Panc1 (cell line): Measurements from ENCODE around the gene KAT8.

Experiments
- POLR2AphosphoS5 ChIP-seq: IDR thresholded peaks from 2 replicates; pipeline ENCODE4 v1.6.1; 2012; ENCODE audit warnings: mild to moderate bottlenecking, low read depth, low read length, moderate library complexity
- TCF7L2 ChIP-seq: IDR thresholded peaks from 2 replicates; pipeline ENCODE4 v1.6.1; 2011; ENCODE audit warnings: mild to moderate bottlenecking, low read depth, low read length, inconsistent platforms
- TF ChIP-seq, protein P1 (sequence below): fragments of 450-650 bp; IDR thresholded peaks from 2 replicates; pipeline ENCODE4 v1.5.1; 2017; ENCODE audit warnings: mild to moderate bottlenecking
- TF ChIP-seq, protein P2 (sequence below), 2 experiments: IDR thresholded peaks; 2 replicates each; pipeline ENCODE4 v1.6.1; 2011 to 2012; ENCODE audit warnings: low read depth in 2 of 2, control low read depth in 1 of 2, low read length in 1 of 2, mild to moderate bottlenecking in 1 of 2, moderate library complexity in 1 of 2; ENCODE audit not compliant: insufficient read depth in 1 of 2

DNA sequence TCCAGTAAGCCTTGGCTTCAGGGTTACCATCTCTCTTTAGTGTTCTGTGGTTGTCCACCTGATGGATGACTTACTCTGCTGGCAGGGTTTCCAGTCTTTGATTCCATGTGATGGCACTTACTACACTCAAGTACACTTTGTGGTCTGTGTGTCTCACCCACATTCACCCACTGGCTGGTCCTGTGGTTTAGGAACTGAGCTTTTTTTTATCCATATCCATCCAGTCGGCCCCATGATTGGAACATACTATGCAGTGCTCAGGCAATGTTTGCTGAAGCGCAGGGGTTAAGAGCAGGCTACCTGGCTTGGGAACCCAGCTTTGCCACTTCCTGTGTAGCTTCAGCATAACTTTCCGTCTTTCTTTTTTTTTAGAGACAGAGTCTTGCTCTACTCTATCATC lies 59.7 kb downstream of the KAT8 start:
- TF ChIP-seq, protein P1, sequence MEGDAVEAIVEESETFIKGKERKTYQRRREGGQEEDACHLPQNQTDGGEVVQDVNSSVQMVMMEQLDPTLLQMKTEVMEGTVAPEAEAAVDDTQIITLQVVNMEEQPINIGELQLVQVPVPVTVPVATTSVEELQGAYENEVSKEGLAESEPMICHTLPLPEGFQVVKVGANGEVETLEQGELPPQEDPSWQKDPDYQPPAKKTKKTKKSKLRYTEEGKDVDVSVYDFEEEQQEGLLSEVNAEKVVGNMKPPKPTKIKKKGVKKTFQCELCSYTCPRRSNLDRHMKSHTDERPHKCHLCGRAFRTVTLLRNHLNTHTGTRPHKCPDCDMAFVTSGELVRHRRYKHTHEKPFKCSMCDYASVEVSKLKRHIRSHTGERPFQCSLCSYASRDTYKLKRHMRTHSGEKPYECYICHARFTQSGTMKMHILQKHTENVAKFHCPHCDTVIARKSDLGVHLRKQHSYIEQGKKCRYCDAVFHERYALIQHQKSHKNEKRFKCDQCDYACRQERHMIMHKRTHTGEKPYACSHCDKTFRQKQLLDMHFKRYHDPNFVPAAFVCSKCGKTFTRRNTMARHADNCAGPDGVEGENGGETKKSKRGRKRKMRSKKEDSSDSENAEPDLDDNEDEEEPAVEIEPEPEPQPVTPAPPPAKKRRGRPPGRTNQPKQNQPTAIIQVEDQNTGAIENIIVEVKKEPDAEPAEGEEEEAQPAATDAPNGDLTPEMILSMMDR = no peak
- TF ChIP-seq POLR2AphosphoS5 (no peak), TCF7L2 (no peak)
- TF ChIP-seq, protein P2, sequence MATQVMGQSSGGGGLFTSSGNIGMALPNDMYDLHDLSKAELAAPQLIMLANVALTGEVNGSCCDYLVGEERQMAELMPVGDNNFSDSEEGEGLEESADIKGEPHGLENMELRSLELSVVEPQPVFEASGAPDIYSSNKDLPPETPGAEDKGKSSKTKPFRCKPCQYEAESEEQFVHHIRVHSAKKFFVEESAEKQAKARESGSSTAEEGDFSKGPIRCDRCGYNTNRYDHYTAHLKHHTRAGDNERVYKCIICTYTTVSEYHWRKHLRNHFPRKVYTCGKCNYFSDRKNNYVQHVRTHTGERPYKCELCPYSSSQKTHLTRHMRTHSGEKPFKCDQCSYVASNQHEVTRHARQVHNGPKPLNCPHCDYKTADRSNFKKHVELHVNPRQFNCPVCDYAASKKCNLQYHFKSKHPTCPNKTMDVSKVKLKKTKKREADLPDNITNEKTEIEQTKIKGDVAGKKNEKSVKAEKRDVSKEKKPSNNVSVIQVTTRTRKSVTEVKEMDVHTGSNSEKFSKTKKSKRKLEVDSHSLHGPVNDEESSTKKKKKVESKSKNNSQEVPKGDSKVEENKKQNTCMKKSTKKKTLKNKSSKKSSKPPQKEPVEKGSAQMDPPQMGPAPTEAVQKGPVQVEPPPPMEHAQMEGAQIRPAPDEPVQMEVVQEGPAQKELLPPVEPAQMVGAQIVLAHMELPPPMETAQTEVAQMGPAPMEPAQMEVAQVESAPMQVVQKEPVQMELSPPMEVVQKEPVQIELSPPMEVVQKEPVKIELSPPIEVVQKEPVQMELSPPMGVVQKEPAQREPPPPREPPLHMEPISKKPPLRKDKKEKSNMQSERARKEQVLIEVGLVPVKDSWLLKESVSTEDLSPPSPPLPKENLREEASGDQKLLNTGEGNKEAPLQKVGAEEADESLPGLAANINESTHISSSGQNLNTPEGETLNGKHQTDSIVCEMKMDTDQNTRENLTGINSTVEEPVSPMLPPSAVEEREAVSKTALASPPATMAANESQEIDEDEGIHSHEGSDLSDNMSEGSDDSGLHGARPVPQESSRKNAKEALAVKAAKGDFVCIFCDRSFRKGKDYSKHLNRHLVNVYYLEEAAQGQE (IDR thresholded peaks at IDR 0.05; ENCODE audit: insufficient read depth in 1 of 2, low read depth in 2 of 2, low read length in 1 of 2) = no peak
